ENCODE results near the gene DNAJC17. TPM values are rescaled to one million over a fixed set of nuclear protein-coding genes. Genes with fewer than 3 reads are reported as not detected.

Gene DNAJC17
- total and polyA plus RNA-seq, 2 donors (not counting 1 experiment from before 2014, with no cell fraction given) = 30.5 to 46.1 TPM

DNA sequence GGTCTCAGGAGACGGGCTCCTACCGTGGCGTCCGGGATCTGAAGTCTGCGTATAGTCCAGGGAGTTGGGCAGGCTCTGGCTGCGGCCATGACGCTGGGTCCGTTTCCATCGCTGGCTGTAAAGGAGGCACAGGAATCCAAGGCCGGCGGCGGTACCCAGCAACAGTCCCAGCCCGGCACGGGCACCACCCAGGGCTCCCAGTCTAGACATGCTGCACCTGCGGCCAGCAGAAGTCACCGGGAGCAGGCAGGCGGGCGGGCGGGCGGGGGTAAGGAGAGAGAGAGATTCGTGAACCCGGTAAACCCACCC, 52.7 kb downstream of the DNAJC17 start:
- Histone ChIP-seq H3K27ac (ENCODE audit: low read length in 2 of 2) (peak overlapping the region; percentile 73 to 89), H4K20me1 (ENCODE audit: control insufficient read depth, insufficient read depth, low read length, poor library complexity, severe bottlenecking) (no peaks in the 10 kb centered on the region), H2AFZ (ENCODE audit: insufficient read depth, low read depth, low read length, poor library complexity, severe bottlenecking) (peak overlapping the region; percentile 100), H3K27me3 (replicated peaks in 1 of 4; ENCODE audit: control extremely low read depth in 1 of 4, control insufficient read depth in 3 of 4, insufficient read depth in 4 of 4, low read length in 3 of 4) (no peaks in the 10 kb centered on the region), H3K4me2 (replicated peaks; ENCODE audit: low read depth, low read length, poor library complexity, severe bottlenecking) (peak overlapping the region; percentile 100), H3K79me2 (ENCODE audit: control insufficient read depth, insufficient read depth, low read length) (peaks cover 44% of the 10 kb centered on the region), H3K4me3 (ENCODE audit: control extremely low read depth in 1 of 5, extremely low read depth in 1 of 5, insufficient read depth in 1 of 5, low read depth in 2 of 5, low read length in 4 of 5) (peak overlapping the region in 4 of 5 experiments; percentile 89 to 100 (median 94)), H3K4me1 (ENCODE audit: control insufficient read depth in 2 of 2, insufficient read depth in 2 of 2, low read length in 2 of 2) (peaks cover 8 to 19% of the 10 kb centered on the region in 2 donors), H3K36me3 (replicated peaks in 1 of 2; ENCODE audit: control extremely low read depth in 1 of 2, control insufficient read depth in 1 of 2, extremely low read depth in 1 of 2, insufficient read depth in 2 of 2, low read length in 1 of 2) (peaks cover 1 to 17% of the 10 kb centered on the region in 2 experiments), H3K9ac (ENCODE audit: low read length) (peak overlapping the region; percentile 99), H3K9me3 (ENCODE audit: control extremely low read depth in 1 of 3, control insufficient read depth in 2 of 3, insufficient read depth in 1 of 3, low read length in 2 of 3) (no peaks in the 10 kb centered on the region)
- no peak for TF ChIP-seq EZH2 (IDR thresholded peaks at IDR 0.05; ENCODE audit: borderline replicate concordance, insufficient read depth, low read depth, low read length, poor library complexity, severe bottlenecking)
- TF ChIP-seq, protein P1, sequence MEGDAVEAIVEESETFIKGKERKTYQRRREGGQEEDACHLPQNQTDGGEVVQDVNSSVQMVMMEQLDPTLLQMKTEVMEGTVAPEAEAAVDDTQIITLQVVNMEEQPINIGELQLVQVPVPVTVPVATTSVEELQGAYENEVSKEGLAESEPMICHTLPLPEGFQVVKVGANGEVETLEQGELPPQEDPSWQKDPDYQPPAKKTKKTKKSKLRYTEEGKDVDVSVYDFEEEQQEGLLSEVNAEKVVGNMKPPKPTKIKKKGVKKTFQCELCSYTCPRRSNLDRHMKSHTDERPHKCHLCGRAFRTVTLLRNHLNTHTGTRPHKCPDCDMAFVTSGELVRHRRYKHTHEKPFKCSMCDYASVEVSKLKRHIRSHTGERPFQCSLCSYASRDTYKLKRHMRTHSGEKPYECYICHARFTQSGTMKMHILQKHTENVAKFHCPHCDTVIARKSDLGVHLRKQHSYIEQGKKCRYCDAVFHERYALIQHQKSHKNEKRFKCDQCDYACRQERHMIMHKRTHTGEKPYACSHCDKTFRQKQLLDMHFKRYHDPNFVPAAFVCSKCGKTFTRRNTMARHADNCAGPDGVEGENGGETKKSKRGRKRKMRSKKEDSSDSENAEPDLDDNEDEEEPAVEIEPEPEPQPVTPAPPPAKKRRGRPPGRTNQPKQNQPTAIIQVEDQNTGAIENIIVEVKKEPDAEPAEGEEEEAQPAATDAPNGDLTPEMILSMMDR (IDR thresholded peaks at IDR 0.05) = no peak
- CTCF ChIA-PET = interaction anchor here (14.3 kb wide), 1 partner anchor 25 kb away, joined by 177 read pairs; no protein-coding TSS in a partner anchor
- 2% methylated on average over 15 of the region's 22 CpGs for WGBS (ENCODE audit: insufficient coverage)
- intact Hi-C loops (cut with micrococcal nuclease) = loop anchor here (2.0 kb wide), 3 partner anchors 28 to 578 kb away; partner anchors contain the start of genes NUSAP1 and OIP5
- peak overlapping the region; percentile 93 for H3K27ac Mint-ChIP-seq
- H3K9me3 Mint-ChIP-seq (ENCODE audit: insufficient read depth) = no peaks in the 10 kb centered on the region
- H3K4me3 Mint-ChIP-seq = peak overlapping the region; percentile 93
- H3K27me3 Mint-ChIP-seq = no peaks in the 10 kb centered on the region
- DNase-seq (no peak), ATAC-seq (ENCODE audit: low read depth) (no peak)
- H3K4me1 Mint-ChIP-seq = peaks cover 23% of the 10 kb centered on the region
- POLR2A ChIA-PET = interaction anchor here (0.7 to 1.5 kb wide), 3 partner anchors 15 to 102 kb away, joined by 3 to 4 read pairs (median 3); partner anchors contain the start of gene C15orf62

DNA sequence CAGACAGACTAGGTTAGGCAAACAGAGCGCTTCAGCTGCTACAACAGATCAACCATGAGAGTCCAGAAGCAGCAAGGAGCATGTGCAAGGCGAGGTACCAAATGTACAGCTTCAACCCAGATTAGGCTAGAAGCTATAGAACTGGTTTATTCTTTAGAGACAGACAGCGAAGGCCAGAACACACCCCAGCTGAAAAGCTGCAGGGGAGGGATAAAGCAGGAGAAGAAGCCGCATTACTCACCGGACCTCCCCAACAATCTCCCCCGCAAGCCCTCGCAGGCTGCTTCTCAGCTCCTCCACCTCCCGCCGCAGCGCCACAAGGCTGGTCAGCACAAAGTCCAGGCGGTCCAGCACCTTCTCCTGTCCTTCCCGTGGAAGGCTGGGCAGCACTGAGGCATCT, 55.5 kb downstream of the DNAJC17 start:
- no peaks in the 10 kb centered on the region for H3K9me3 Mint-ChIP-seq (ENCODE audit: insufficient read depth)
- ChIA-PET POLR2A (interaction anchor here (0.8 kb wide), 1 partner anchor 17 kb away, joined by 3 read pairs; no protein-coding TSS in a partner anchor), CTCF (interaction anchor here (14.3 kb wide), 1 partner anchor 28 kb away, joined by 177 read pairs; no protein-coding TSS in a partner anchor)
- H3K9me3 ChIP-seq (ENCODE audit: control extremely low read depth in 1 of 3, control insufficient read depth in 2 of 3, insufficient read depth in 1 of 3, low read length in 2 of 3) = no peaks in the 10 kb centered on the region
- no peak overlapping the region for H3K27ac Mint-ChIP-seq
- H3K4me1 ChIP-seq (ENCODE audit: control insufficient read depth in 2 of 2, insufficient read depth in 2 of 2, low read length in 2 of 2) = peaks cover 8 to 19% of the 10 kb centered on the region in 2 donors
- WGBS (ENCODE audit: insufficient coverage) = 98% methylated on average over 12 of the region's 12 CpGs
- DNase-seq (no peak), ATAC-seq (ENCODE audit: low read depth) (no peak)
- TF ChIP-seq EZH2 (IDR thresholded peaks at IDR 0.05; ENCODE audit: borderline replicate concordance, insufficient read depth, low read depth, low read length, poor library complexity, severe bottlenecking) = no peak
- TF ChIP-seq, protein P1 (IDR thresholded peaks at IDR 0.05) = no peak
- no peak overlapping the region for H3K4me3 ChIP-seq (ENCODE audit: control extremely low read depth in 1 of 5, extremely low read depth in 1 of 5, insufficient read depth in 1 of 5, low read depth in 2 of 5, low read length in 4 of 5)
- no peak overlapping the region for H3K9ac ChIP-seq (ENCODE audit: low read length)
- no peaks in the 10 kb centered on the region for H3K27me3 ChIP-seq (replicated peaks in 1 of 4; ENCODE audit: control extremely low read depth in 1 of 4, control insufficient read depth in 3 of 4, insufficient read depth in 4 of 4, low read length in 3 of 4)
- H3K36me3 ChIP-seq (replicated peaks in 1 of 2; ENCODE audit: control extremely low read depth in 1 of 2, control insufficient read depth in 1 of 2, extremely low read depth in 1 of 2, insufficient read depth in 2 of 2, low read length in 1 of 2) = peaks cover 1 to 29% of the 10 kb centered on the region in 2 experiments
- no peak overlapping the region for H2AFZ ChIP-seq (ENCODE audit: insufficient read depth, low read depth, low read length, poor library complexity, severe bottlenecking)
- no peaks in the 10 kb centered on the region for H3K27me3 Mint-ChIP-seq
- H3K4me1 Mint-ChIP-seq = peaks cover 23% of the 10 kb centered on the region
- no peak overlapping the region for H3K4me2 ChIP-seq (replicated peaks; ENCODE audit: low read depth, low read length, poor library complexity, severe bottlenecking)
- peaks cover 45% of the 10 kb centered on the region for H3K79me2 ChIP-seq (ENCODE audit: control insufficient read depth, insufficient read depth, low read length)
- no peaks in the 10 kb centered on the region for H4K20me1 ChIP-seq (ENCODE audit: control insufficient read depth, insufficient read depth, low read length, poor library complexity, severe bottlenecking)
- no peak overlapping the region for H3K4me3 Mint-ChIP-seq
- intact Hi-C loops (cut with micrococcal nuclease) = no loop called here
- H3K27ac ChIP-seq (ENCODE audit: low read length in 2 of 2) = no peak overlapping the region
